ENCODE data around the gene ANKUB1. TPM values are rescaled to one million over a fixed set of nuclear protein-coding genes. Genes with fewer than 3 reads are reported as not detected.
A peak's percentile ranks its signal among the peaks of the same experiment; 100 is the strongest.

The ANKUB1 gene
- total and polyA plus RNA-seq, 10 donors, result 0.03 to 0.10 TPM; not detected in 8

DNA sequence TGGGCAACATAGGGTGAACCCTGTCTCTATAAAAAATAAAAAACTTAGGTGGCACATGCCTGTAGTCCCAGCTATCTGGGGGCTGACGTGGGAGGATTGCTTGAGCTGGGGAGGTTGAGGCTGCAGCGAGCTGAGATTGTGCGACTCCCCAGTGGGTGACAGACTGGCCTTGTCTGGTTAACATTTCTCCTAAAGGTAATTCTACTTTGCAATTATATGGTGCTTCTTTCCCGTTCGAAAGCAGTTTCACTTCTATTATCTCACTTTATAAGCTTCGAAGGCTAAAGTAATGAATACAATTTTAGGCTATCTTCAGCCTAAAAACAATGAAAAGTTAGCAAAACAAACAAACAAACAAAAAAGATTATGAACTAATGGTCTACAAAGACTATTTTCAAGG is 75.4 kb downstream of the ANKUB1 start:
- TF ChIP-seq, protein P1, sequence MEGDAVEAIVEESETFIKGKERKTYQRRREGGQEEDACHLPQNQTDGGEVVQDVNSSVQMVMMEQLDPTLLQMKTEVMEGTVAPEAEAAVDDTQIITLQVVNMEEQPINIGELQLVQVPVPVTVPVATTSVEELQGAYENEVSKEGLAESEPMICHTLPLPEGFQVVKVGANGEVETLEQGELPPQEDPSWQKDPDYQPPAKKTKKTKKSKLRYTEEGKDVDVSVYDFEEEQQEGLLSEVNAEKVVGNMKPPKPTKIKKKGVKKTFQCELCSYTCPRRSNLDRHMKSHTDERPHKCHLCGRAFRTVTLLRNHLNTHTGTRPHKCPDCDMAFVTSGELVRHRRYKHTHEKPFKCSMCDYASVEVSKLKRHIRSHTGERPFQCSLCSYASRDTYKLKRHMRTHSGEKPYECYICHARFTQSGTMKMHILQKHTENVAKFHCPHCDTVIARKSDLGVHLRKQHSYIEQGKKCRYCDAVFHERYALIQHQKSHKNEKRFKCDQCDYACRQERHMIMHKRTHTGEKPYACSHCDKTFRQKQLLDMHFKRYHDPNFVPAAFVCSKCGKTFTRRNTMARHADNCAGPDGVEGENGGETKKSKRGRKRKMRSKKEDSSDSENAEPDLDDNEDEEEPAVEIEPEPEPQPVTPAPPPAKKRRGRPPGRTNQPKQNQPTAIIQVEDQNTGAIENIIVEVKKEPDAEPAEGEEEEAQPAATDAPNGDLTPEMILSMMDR (IDR thresholded peaks at IDR 0.05 in 8 of 11, conservative IDR thresholded peaks at IDR 0.05 in 3 of 11), result no peak
- no peak for TF ChIP-seq POLR2A (IDR thresholded peaks at IDR 0.05)
- no peak for TF ChIP-seq POLR2AphosphoS5 (IDR thresholded peaks at IDR 0.05)
- Histone ChIP-seq H3K27me3 (replicated peaks in 1 of 7) (no peaks in the 10 kb centered on the region), H3K27ac (peak overlapping the region in 2 of 8 donors; percentile 17 to 23), H3K36me3 (no peaks in the 10 kb centered on the region), H3K9me3 (peaks cover 2 to 22% (median 18%) of the 10 kb centered on the region in 8 donors), H3K4me1 (no peaks in the 10 kb centered on the region), H3K4me3 (peak overlapping the region in 4 of 8 donors; percentile 10 to 45 (median 26))
- 63 to 83% (median 76%) methylated on average over 6 of the region's 6 CpGs for WGBS, 5 donors
- DNase-seq, result no peak
- intact Hi-C loops (cut with DNase I; ENCODE audit: low total_unique reads), result loop anchor here (5.0 kb wide), 1 partner anchor 205 kb away; no protein-coding TSS in a partner anchor

- WGBS, 5 donors, result 94 to 98% (median 95%) methylated on average over 11 to 13 of the region's 13 CpGs
- Histone ChIP-seq H3K36me3 (no peaks in the 10 kb centered on the region), H3K4me3 (no peak overlapping the region), H3K9me3 (peaks cover 0 to 5% (median 2%) of the 10 kb centered on the region in 8 donors), H3K27me3 (replicated peaks in 1 of 7) (no peaks in the 10 kb centered on the region), H3K27ac (no peak overlapping the region), H3K4me1 (no peaks in the 10 kb centered on the region)
- no peak for TF ChIP-seq POLR2A (IDR thresholded peaks at IDR 0.05)
- no peak for TF ChIP-seq POLR2AphosphoS5 (IDR thresholded peaks at IDR 0.05)
- TF ChIP-seq, protein P1 (IDR thresholded peaks at IDR 0.05 in 8 of 11, conservative IDR thresholded peaks at IDR 0.05 in 3 of 11), result no peak
- no peak for DNase-seq
- intact Hi-C loops (cut with DNase I; ENCODE audit: low total_unique reads), result loop anchor here (5.0 kb wide), 1 partner anchor 203 kb away; no protein-coding TSS in a partner anchor
These were observed 77.1 kb downstream of the ANKUB1 start for GRCh38 chr3:149715247-149715646.

DNA sequence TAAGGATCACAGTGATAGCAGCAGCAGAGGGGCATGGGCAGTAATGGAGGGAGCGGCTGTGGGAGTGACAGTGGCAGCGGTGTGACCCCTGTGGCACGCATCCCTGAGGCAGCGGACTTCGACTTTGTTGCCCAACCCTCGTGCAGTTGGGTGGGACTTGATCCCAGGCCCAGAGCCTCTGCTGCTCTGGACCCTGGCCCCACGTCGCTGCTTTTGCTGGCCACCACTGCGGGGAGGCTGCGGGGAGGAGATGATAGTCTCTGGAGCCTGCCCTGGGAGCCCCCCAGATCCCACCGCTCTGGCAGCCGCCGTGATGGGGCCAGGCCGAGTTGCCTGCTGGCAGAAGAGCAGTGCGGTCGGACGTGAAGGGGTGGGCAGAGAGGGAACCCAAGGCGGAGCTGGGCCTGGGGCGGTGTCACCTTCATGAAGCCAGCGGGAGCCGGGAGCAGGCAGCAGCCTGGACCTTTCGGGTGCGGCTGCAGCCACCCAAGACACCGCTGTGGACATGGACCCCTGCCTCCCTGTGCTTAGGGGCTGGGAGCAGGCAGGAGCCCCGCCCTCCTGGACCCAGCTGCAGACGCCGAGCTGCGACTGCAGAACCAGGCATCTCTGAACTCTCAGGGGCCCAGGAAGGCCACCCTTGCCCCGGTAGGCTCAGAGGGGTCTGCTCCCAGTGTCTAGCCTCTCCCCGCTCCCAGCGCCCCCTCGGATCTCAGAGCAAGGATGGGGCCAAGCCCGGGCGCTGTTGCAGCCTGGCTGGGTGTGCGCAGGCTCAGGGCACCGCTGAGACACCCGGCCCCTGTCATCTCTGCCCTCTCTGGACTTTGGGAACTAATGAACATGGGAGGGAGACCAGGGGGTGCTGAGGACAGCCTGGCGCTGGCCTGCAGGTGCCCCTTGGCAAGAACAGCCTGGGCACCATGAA is 78.4 kb downstream of the ANKUB1 start:
- Histone ChIP-seq H3K4me3 (no peak overlapping the region), H3K9me3 (no peaks in the 10 kb centered on the region), H3K36me3 (no peaks in the 10 kb centered on the region), H3K27me3 (replicated peaks in 1 of 7) (no peaks in the 10 kb centered on the region), H3K4me1 (no peaks in the 10 kb centered on the region), H3K27ac (no peak overlapping the region)
- DNase-seq, result no peak
- WGBS, 5 donors, result 93 to 96% (median 94%) methylated on average over 29 to 38 of the region's 38 CpGs
- intact Hi-C loops (cut with DNase I; ENCODE audit: low total_unique reads), result no loop called here
- no peak for TF ChIP-seq POLR2AphosphoS5 (IDR thresholded peaks at IDR 0.05)
- TF ChIP-seq, protein P1 (IDR thresholded peaks at IDR 0.05 in 8 of 11, conservative IDR thresholded peaks at IDR 0.05 in 3 of 11), result no peak
- TF ChIP-seq POLR2A (IDR thresholded peaks at IDR 0.05), result no peak

Small RNA genes within 50 kb of the gene (small RNA-seq; reads per million reads assigned to genes)
- 0 reads per million in 4 donors for gene RNU6-507P

Other genes starting within 250 kb of the ANKUB1 start
- gene WWTR1, start 134.5 kb downstream of the ANKUB1 start, total RNA-seq, result 10 to 100 TPM; 43.5 to 70.6 (median 63.7) TPM
- gene WWTR1, start 134.5 kb downstream of the ANKUB1 start, polyA plus RNA-seq, result 10 to 100 TPM in 1 of 3 donors, 1 to 10 TPM in 2; 8.4 to 15.3 (median 8.8) TPM
- gene COMMD2, start 40.1 kb downstream of the ANKUB1 start, total RNA-seq, result 10 to 100 TPM; 22.4 to 36.1 (median 31.9) TPM
- 10 to 100 TPM in 1 of 3 donors, 1 to 10 TPM in 2; 8.9 to 12.5 (median 9.9) TPM for gene COMMD2, start 40.1 kb downstream of the ANKUB1 start, polyA plus RNA-seq
- gene RNF13, start 20.7 kb upstream of the ANKUB1 start, total RNA-seq, result 100 to 1,000 TPM in 5 of 7 donors, 10 to 100 TPM in 2; 85.1 to 137 (median 125) TPM
- 10 to 100 TPM; 30.7 to 36.8 (median 34.5) TPM for gene RNF13, start 20.7 kb upstream of the ANKUB1 start, polyA plus RNA-seq
- 10 to 100 TPM; 11.8 to 21.9 (median 19.2) TPM for gene PFN2, start 178.3 kb upstream of the ANKUB1 start, total RNA-seq
- gene PFN2, start 178.3 kb upstream of the ANKUB1 start, polyA plus RNA-seq, result 10 to 100 TPM; 11.4 to 18.0 (median 17.6) TPM

Measured in spleen (tissue), 11 donors.